HCT116 (cell line): ENCODE results near the gene CCDC192. TPM values are rescaled to one million over a fixed set of nuclear protein-coding genes. Genes with fewer than 3 reads are reported as not detected.

ENCODE experiments used
- ATAC-seq: fragments of 200-7000 bp; cut with Tn5 transposase; 2 replicates; pipeline ENCODE4 v1.9.1; 2020; ENCODE audit warnings: mild to moderate bottlenecking, moderate library complexity
- BruUV-seq: library from RNA; stranded (reverse); fragments of 400-500 nt; replicated peaks from 2 replicates; lab custom pipeline; 2021; lab: Mats Ljungman, UMichigan
- CTCF ChIA-PET: fragments of 300-600 bp; sonication (Branson Sonifier 250); formaldehyde crosslinking; loops from one replicate; lab custom pipeline; 2021; ENCODE audit warnings: antibody characterized with exemption; lab: Charles Lee
- POLR2A ChIA-PET: fragments of 300-600, 350-600 bp; sonication (Branson Sonifier 250); formaldehyde crosslinking; loops from one replicate; lab custom pipeline; 2021; ENCODE audit warnings: antibody characterized with exemption; lab: Charles Lee
- RAD21 ChIA-PET, 2 experiments: fragments of 300-600 bp; sonication (Branson Sonifier 250); formaldehyde crosslinking; loops; one replicate each; lab custom pipeline; 2023; ENCODE audit warnings: low total read pairs in 2 of 2; ENCODE audit not compliant: uncharacterized antibody in 2 of 2, unreplicated experiment in 2 of 2, low non-redundant PET in 1 of 2; lab: Charles Lee
- DNase-seq: peaks from one replicate; pipeline ENCODE4 v3.0.0-alpha.2; 2010; ENCODE audit warnings: low read depth, low spot score
- H2AFZ ChIP-seq: fragments of 200-600 bp; shearing (Covaris generic), sonication (generic); 2 replicates; pipeline ENCODE4 v1.6.1; 2017; ENCODE audit warnings: low read depth, mixed run types, mixed read lengths, antibody characterized with exemption, low read length; ENCODE audit not compliant: poor library complexity, severe bottlenecking
- H3K27ac ChIP-seq: 2 replicates; pipeline ENCODE4 v1.5.1; 2012; ENCODE audit warnings: low read depth, low read length
- H3K27me3 ChIP-seq: fragments of 200-600 bp; sonication (generic); 2 replicates; pipeline ENCODE4 v1.6.1; 2016; ENCODE audit warnings: mixed run types, low read length, mixed read lengths; ENCODE audit not compliant: insufficient read depth
- H3K36me3 ChIP-seq, 2 experiments: fragments of 200-500 bp in 1 of 2; fragments of 200-600 bp in 1 of 2; sonication (Bioruptor generic) in 1 of 2; sonication (generic) in 1 of 2; 2 replicates each; pipeline versions ENCODE4 v1.5.1 to v1.6.1; 2014 to 2016; ENCODE audit warnings: low read length in 2 of 2, inconsistent platforms in 1 of 2, mixed read lengths in 1 of 2, mixed run types in 1 of 2; ENCODE audit not compliant: insufficient read depth in 2 of 2, control insufficient read depth in 1 of 2
- H3K4me1 ChIP-seq, 2 experiments: fragments of 200-600 bp in 1 of 2; sonication (generic) in 1 of 2; 2 replicates each; pipeline versions ENCODE4 v1.5.1 to v1.6.1; 2012 to 2017; ENCODE audit warnings: low read length in 2 of 2, inconsistent platforms in 1 of 2, mild to moderate bottlenecking in 1 of 2, mixed read lengths in 1 of 2, mixed run types in 1 of 2, moderate library complexity in 1 of 2; ENCODE audit not compliant: insufficient read depth in 2 of 2, control insufficient read depth in 1 of 2
- H3K4me2 ChIP-seq: fragments of 200-600 bp; sonication (generic); 2 replicates; pipeline ENCODE4 v1.6.1; 2017; ENCODE audit warnings: mixed run types, low read length, mixed read lengths
- H3K4me3 ChIP-seq, 2 experiments: fragments of 200-600 bp in 1 of 2; sonication (generic) in 1 of 2; replicated peaks in 1 of 2; 2 replicates each; pipeline ENCODE4 v1.5.1; 2011 to 2016; ENCODE audit warnings: low read length in 2 of 2, control low read depth in 1 of 2, low read depth in 1 of 2, mild to moderate bottlenecking in 1 of 2, mixed read lengths in 1 of 2, mixed run types in 1 of 2
- H3K79me2 ChIP-seq: fragments of 200-600 bp; sonication (generic); 2 replicates; pipeline ENCODE4 v1.6.1; 2017; ENCODE audit warnings: mild to moderate bottlenecking, mixed run types, low read length, moderate library complexity, mixed read lengths; ENCODE audit not compliant: insufficient read depth
- H3K9ac ChIP-seq: fragments of 200-600 bp; sonication (generic); 2 replicates; pipeline ENCODE4 v1.6.1; 2016; ENCODE audit warnings: low read length, mixed read lengths
- H3K9me2 ChIP-seq: fragments of 200-600 bp; sonication (generic), shearing (Covaris generic); 2 replicates; pipeline ENCODE4 v1.6.1; 2017; ENCODE audit warnings: mixed run types, mild to moderate bottlenecking, moderate library complexity; ENCODE audit not compliant: insufficient read depth
- H3K9me3 ChIP-seq, 2 experiments: fragments of 200-500 bp in 1 of 2; fragments of 200-600 bp in 1 of 2; sonication (Bioruptor generic) in 1 of 2; sonication (generic) in 1 of 2; 2 replicates each; pipeline ENCODE4 v1.6.1; 2014 to 2017; ENCODE audit warnings: low read length in 2 of 2, mixed read lengths in 2 of 2, inconsistent platforms in 1 of 2, low read depth in 1 of 2, mild to moderate bottlenecking in 1 of 2, mixed run types in 1 of 2, moderate library complexity in 1 of 2; ENCODE audit not compliant: control insufficient read depth in 1 of 2, insufficient read depth in 1 of 2
- H4K20me1 ChIP-seq: fragments of 200-600 bp; sonication (generic), shearing (Covaris generic); 2 replicates; pipeline ENCODE4 v1.6.1; 2017; ENCODE audit warnings: mixed run types, mild to moderate bottlenecking, moderate library complexity; ENCODE audit not compliant: insufficient read depth
- CEBPB ChIP-seq: IDR thresholded peaks from 2 replicates; pipeline ENCODE4 v1.6.1; 2012; ENCODE audit warnings: low read depth
- EZH2phosphoT487 ChIP-seq: fragments of 200-600 bp; IDR thresholded peaks from 2 replicates; pipeline ENCODE4 v1.6.1; 2018; ENCODE audit warnings: antibody characterized with exemption, borderline replicate concordance
- JUND ChIP-seq: IDR thresholded peaks from 2 replicates; pipeline ENCODE4 v1.6.1; 2012
- POLR2AphosphoS5 ChIP-seq: IDR thresholded peaks from 2 replicates; pipeline ENCODE4 v1.6.1; 2011; ENCODE audit warnings: mild to moderate bottlenecking, low read depth, low read length, moderate library complexity
- SIN3A ChIP-seq: IDR thresholded peaks from 2 replicates; pipeline ENCODE4 v1.6.1; 2012; ENCODE audit warnings: low read depth
- SRF ChIP-seq: IDR thresholded peaks from 2 replicates; pipeline ENCODE4 v1.6.1; 2012; ENCODE audit warnings: low read depth
- TCF7L2 ChIP-seq: IDR thresholded peaks from 2 replicates; pipeline ENCODE4 v1.7.0; 2011; ENCODE audit warnings: borderline replicate concordance, inconsistent platforms; ENCODE audit not compliant: insufficient read depth, insufficient read length; ENCODE audit errors: extremely low read depth
- YY1 ChIP-seq: IDR thresholded peaks from 2 replicates; pipeline ENCODE4 v1.6.1; 2011; ENCODE audit warnings: low read length, low read depth, moderate library complexity, mild to moderate bottlenecking; ENCODE audit not compliant: insufficient replicate concordance; ENCODE audit errors: extremely low read depth
- intact Hi-C: fragments of 100-400 bp; cut with micrococcal nuclease; formaldehyde crosslinking; loops from 2 replicates; pipeline ENCODE4 v1.10.0; 2022
- total RNA-seq: library from RNA; stranded (reverse); gene quantifications from one replicate; pipeline ENCODE4 v1.2.1, GENCODE V29; 2021; ENCODE audit not compliant: unreplicated experiment
- TF ChIP-seq, protein P1 (sequence below): IDR thresholded peaks from 2 replicates; pipeline ENCODE4 v1.6.1; 2011; ENCODE audit warnings: mild to moderate bottlenecking, low read length, moderate library complexity; ENCODE audit not compliant: insufficient replicate concordance; ENCODE audit errors: extremely low read depth
- TF ChIP-seq, protein P2 (sequence below): IDR thresholded peaks from 2 replicates; pipeline ENCODE4 v1.6.1; 2012
- TF ChIP-seq, protein P3 (sequence below): IDR thresholded peaks from 2 replicates; pipeline ENCODE4 v1.6.1; 2012; ENCODE audit warnings: low read depth
- TF ChIP-seq, protein P4 (sequence below): IDR thresholded peaks from 2 replicates; pipeline ENCODE4 v1.6.1; 2012

The CCDC192 gene
- total RNA-seq, 1 experiment from 2014 or later, result not detected

DNA sequence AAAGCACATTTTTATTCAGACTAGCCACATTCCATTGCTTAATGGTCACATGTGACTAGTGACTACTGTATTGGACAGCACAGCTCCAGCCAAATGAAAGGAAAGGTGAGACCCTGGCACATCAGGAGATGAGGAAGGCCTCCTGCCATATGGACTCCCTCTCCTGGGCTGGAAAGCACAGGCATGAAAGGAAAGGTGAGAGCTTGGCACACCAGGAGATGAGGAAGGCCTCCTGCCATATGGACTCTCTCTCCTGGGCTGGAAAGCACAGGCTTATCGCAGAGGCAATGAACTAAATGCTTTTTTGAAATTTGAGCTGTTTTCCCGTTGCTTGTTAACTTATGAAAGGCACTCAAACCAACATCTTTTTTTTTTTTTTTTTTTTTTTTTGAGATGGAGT lies 235.6 kb downstream of the CCDC192 start:
- CTCF ChIA-PET, result no interaction called here
- no peak for DNase-seq
- H3K27ac ChIP-seq, result no peak overlapping the region
- H3K79me2 ChIP-seq, result no peaks in the 10 kb centered on the region
- no peaks in the 10 kb centered on the region for H3K36me3 ChIP-seq
- H3K9me2 ChIP-seq, result no peaks in the 10 kb centered on the region
- no peak overlapping the region for H2AFZ ChIP-seq
- H3K9me3 ChIP-seq, result no peaks in the 10 kb centered on the region
- no peak for TF ChIP-seq TCF7L2
- TF ChIP-seq POLR2AphosphoS5, result no peak
- TF ChIP-seq YY1, result no peak
- TF ChIP-seq, protein P1, sequence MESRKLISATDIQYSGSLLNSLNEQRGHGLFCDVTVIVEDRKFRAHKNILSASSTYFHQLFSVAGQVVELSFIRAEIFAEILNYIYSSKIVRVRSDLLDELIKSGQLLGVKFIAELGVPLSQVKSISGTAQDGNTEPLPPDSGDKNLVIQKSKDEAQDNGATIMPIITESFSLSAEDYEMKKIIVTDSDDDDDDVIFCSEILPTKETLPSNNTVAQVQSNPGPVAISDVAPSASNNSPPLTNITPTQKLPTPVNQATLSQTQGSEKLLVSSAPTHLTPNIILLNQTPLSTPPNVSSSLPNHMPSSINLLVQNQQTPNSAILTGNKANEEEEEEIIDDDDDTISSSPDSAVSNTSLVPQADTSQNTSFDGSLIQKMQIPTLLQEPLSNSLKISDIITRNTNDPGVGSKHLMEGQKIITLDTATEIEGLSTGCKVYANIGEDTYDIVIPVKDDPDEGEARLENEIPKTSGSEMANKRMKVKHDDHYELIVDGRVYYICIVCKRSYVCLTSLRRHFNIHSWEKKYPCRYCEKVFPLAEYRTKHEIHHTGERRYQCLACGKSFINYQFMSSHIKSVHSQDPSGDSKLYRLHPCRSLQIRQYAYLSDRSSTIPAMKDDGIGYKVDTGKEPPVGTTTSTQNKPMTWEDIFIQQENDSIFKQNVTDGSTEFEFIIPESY, result no peak
- TF ChIP-seq, protein P2, sequence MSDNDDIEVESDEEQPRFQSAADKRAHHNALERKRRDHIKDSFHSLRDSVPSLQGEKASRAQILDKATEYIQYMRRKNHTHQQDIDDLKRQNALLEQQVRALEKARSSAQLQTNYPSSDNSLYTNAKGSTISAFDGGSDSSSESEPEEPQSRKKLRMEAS, result no peak
- no peak for TF ChIP-seq EZH2phosphoT487
- no peak for TF ChIP-seq SRF
- TF ChIP-seq, protein P3, sequence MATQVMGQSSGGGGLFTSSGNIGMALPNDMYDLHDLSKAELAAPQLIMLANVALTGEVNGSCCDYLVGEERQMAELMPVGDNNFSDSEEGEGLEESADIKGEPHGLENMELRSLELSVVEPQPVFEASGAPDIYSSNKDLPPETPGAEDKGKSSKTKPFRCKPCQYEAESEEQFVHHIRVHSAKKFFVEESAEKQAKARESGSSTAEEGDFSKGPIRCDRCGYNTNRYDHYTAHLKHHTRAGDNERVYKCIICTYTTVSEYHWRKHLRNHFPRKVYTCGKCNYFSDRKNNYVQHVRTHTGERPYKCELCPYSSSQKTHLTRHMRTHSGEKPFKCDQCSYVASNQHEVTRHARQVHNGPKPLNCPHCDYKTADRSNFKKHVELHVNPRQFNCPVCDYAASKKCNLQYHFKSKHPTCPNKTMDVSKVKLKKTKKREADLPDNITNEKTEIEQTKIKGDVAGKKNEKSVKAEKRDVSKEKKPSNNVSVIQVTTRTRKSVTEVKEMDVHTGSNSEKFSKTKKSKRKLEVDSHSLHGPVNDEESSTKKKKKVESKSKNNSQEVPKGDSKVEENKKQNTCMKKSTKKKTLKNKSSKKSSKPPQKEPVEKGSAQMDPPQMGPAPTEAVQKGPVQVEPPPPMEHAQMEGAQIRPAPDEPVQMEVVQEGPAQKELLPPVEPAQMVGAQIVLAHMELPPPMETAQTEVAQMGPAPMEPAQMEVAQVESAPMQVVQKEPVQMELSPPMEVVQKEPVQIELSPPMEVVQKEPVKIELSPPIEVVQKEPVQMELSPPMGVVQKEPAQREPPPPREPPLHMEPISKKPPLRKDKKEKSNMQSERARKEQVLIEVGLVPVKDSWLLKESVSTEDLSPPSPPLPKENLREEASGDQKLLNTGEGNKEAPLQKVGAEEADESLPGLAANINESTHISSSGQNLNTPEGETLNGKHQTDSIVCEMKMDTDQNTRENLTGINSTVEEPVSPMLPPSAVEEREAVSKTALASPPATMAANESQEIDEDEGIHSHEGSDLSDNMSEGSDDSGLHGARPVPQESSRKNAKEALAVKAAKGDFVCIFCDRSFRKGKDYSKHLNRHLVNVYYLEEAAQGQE, result no peak
- no peak for TF ChIP-seq SIN3A
- no peak for TF ChIP-seq JUND
- TF ChIP-seq, protein P4, sequence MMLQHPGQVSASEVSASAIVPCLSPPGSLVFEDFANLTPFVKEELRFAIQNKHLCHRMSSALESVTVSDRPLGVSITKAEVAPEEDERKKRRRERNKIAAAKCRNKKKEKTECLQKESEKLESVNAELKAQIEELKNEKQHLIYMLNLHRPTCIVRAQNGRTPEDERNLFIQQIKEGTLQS, result no peak
- TF ChIP-seq CEBPB, result no peak
- TF ChIP-seq, all 23 proteins: peak for 0
- ChIA-PET POLR2A (no interaction called here), RAD21 (no interaction called here)
- Histone ChIP-seq H3K4me3 (no peak overlapping the region), H3K27me3 (peaks cover 16% of the 10 kb centered on the region; the same call in 1 of the 2 replicates), H3K4me2 (no peak overlapping the region), H4K20me1 (peaks cover 5% of the 10 kb centered on the region; the same call in 1 of the 2 replicates), H3K9ac (no peak overlapping the region), H3K4me1 (peaks cover 29 to 48% of the 10 kb centered on the region in 2 experiments)
- no TSS peak for BruUV-seq
- ATAC-seq, result no peak
- intact Hi-C loops, result no loop called here
